H9 (cell line): ENCODE results near the gene MCCC1. TPM values are rescaled to one million over a fixed set of nuclear protein-coding genes. Genes with fewer than 3 reads are reported as not detected.

Source experiments
- DNase-seq: peaks from one replicate; pipeline ENCODE4 v3.0.0-alpha.2; 2017
- H2AFZ ChIP-seq: one replicate; pipeline ENCODE4 v1.6.1; 2013; ENCODE audit warnings: mild to moderate bottlenecking, low read length, control low read depth, moderate library complexity
- H2AK5ac ChIP-seq: 2 replicates; pipeline ENCODE4 v1.6.1; 2013; ENCODE audit warnings: low read length, control low read depth, mixed read lengths; ENCODE audit not compliant: insufficient read length
- H2BK120ac ChIP-seq: one replicate; pipeline ENCODE4 v1.6.1; 2013; ENCODE audit warnings: low read depth, mild to moderate bottlenecking, low read length, control low read depth, inconsistent platforms; ENCODE audit not compliant: poor library complexity, severe bottlenecking
- H2BK12ac ChIP-seq: 2 replicates; pipeline ENCODE4 v1.6.1; 2013; ENCODE audit warnings: low read length, control low read depth, mixed read lengths, low read depth; ENCODE audit not compliant: insufficient read length
- H2BK15ac ChIP-seq: 2 replicates; pipeline ENCODE4 v1.6.1; 2013; ENCODE audit warnings: low read depth, low read length, control low read depth
- H2BK20ac ChIP-seq: one replicate; pipeline ENCODE4 v1.6.1; 2013; ENCODE audit warnings: low read depth, mild to moderate bottlenecking, low read length, control low read depth, inconsistent platforms; ENCODE audit not compliant: poor library complexity, severe bottlenecking
- H2BK5ac ChIP-seq: 2 replicates; pipeline ENCODE4 v1.6.1; 2013; ENCODE audit warnings: low read length, control low read depth, mixed read lengths; ENCODE audit not compliant: insufficient read length
- H3K14ac ChIP-seq: 2 replicates; pipeline ENCODE4 v1.6.1; 2013; ENCODE audit warnings: low read length, control low read depth; ENCODE audit not compliant: insufficient read depth
- H3K18ac ChIP-seq: 2 replicates; pipeline ENCODE4 v1.6.1; 2013; ENCODE audit warnings: low read depth, mild to moderate bottlenecking, mixed read lengths, low read length, control low read depth; ENCODE audit not compliant: insufficient read length
- H3K23ac ChIP-seq: 2 replicates; pipeline ENCODE4 v1.6.1; 2013; ENCODE audit warnings: low read length, control low read depth, mixed read lengths, low read depth; ENCODE audit not compliant: insufficient read length
- H3K23me2 ChIP-seq: 2 replicates; pipeline ENCODE4 v1.6.1; 2013; ENCODE audit warnings: low read depth, mild to moderate bottlenecking, mixed read lengths, low read length, control low read depth; ENCODE audit not compliant: insufficient read length, poor library complexity, severe bottlenecking
- H3K27ac ChIP-seq: 2 replicates; pipeline ENCODE4 v1.5.1; 2013; ENCODE audit warnings: low read length, control low read depth, mixed read lengths, low read depth; ENCODE audit not compliant: insufficient read length
- H3K27me3 ChIP-seq: 2 replicates; pipeline ENCODE4 v1.6.1; 2013; ENCODE audit warnings: low read length, control low read depth, inconsistent platforms; ENCODE audit not compliant: insufficient read depth
- H3K4ac ChIP-seq: 2 replicates; pipeline ENCODE4 v1.6.1; 2013; ENCODE audit warnings: low read depth, mild to moderate bottlenecking, control low read depth, inconsistent platforms, low read length, moderate library complexity
- H3K4me1 ChIP-seq: 2 replicates; pipeline ENCODE4 v1.6.1; 2013; ENCODE audit warnings: low read length, control low read depth, inconsistent platforms; ENCODE audit not compliant: insufficient read depth
- H3K4me2 ChIP-seq: 2 replicates; pipeline ENCODE4 v1.6.1; 2013; ENCODE audit warnings: low read length, control low read depth, mixed read lengths; ENCODE audit not compliant: insufficient read length, insufficient read depth
- H3K56ac ChIP-seq: 2 replicates; pipeline ENCODE4 v1.6.1; 2013; ENCODE audit warnings: low read depth, mild to moderate bottlenecking, mixed read lengths, low read length, control low read depth; ENCODE audit not compliant: insufficient read length
- H3K79me1 ChIP-seq: 2 replicates; pipeline ENCODE4 v1.6.1; 2013; ENCODE audit warnings: low read depth, mild to moderate bottlenecking, moderate library complexity, low read length, control low read depth, inconsistent platforms; ENCODE audit not compliant: insufficient read depth, poor library complexity, severe bottlenecking
- H3K79me2 ChIP-seq: 2 replicates; pipeline ENCODE4 v1.6.1; 2013; ENCODE audit warnings: low read length, control low read depth, inconsistent platforms; ENCODE audit not compliant: insufficient read depth
- H3K9ac ChIP-seq: 2 replicates; pipeline ENCODE4 v1.6.1; 2013; ENCODE audit warnings: low read length, control low read depth, mixed read lengths; ENCODE audit not compliant: insufficient read length; ENCODE audit errors: extremely low read depth
- H3K9me3 ChIP-seq: one replicate; pipeline ENCODE4 v1.6.1; 2013; ENCODE audit warnings: low read depth, low read length, inconsistent platforms; ENCODE audit not compliant: control insufficient read depth
- H3T11ph ChIP-seq: one replicate; pipeline ENCODE4 v1.6.1; 2013; ENCODE audit warnings: mild to moderate bottlenecking, low read length, control low read depth, inconsistent platforms
- H4K20me1 ChIP-seq: one replicate; pipeline ENCODE4 v1.6.1; 2013; ENCODE audit not compliant: control insufficient read depth, insufficient read length, insufficient read depth
- H4K5ac ChIP-seq: 2 replicates; pipeline ENCODE4 v1.6.1; 2013; ENCODE audit warnings: low read depth, mild to moderate bottlenecking, mixed read lengths, low read length, control low read depth; ENCODE audit not compliant: insufficient read length
- H4K8ac ChIP-seq: replicated peaks from 2 replicates; pipeline ENCODE4 v1.6.1; 2013; ENCODE audit warnings: low read length, control low read depth, mixed read lengths, low read depth; ENCODE audit not compliant: insufficient read length
- H4K91ac ChIP-seq: 2 replicates; pipeline ENCODE4 v1.6.1; 2013; ENCODE audit warnings: low read depth, mild to moderate bottlenecking, moderate library complexity, mixed read lengths, low read length, control low read depth; ENCODE audit not compliant: insufficient read length
- H3K27ac Mint-ChIP-seq, 3 experiments: 2 replicates in 2 of 3; 3 replicates in 1 of 3; pipeline ENCODE4 v1.8.0; 2020 to 2021; ENCODE audit warnings: mixed read lengths in 3 of 3, mild to moderate bottlenecking in 1 of 3, moderate library complexity in 1 of 3
- H3K27me3 Mint-ChIP-seq: 2 replicates; pipeline ENCODE4 v1.8.0; 2021; ENCODE audit warnings: low read depth, mild to moderate bottlenecking, moderate library complexity, mixed read lengths
- H3K36me3 Mint-ChIP-seq, 3 experiments: 2 replicates in 2 of 3; 3 replicates in 1 of 3; pipeline ENCODE4 v1.8.0; 2020 to 2021; ENCODE audit warnings: low read depth in 3 of 3, mixed read lengths in 3 of 3; ENCODE audit not compliant: insufficient read depth in 1 of 3
- H3K4me1 Mint-ChIP-seq, 2 experiments: 2 replicates each; pipeline ENCODE4 v1.8.0; 2020; ENCODE audit warnings: mixed read lengths in 2 of 2
- H3K4me3 Mint-ChIP-seq, 2 experiments: 2 replicates in 1 of 2; 3 replicates in 1 of 2; pipeline ENCODE4 v1.8.0; 2020 to 2021; ENCODE audit warnings: mild to moderate bottlenecking in 2 of 2, mixed read lengths in 2 of 2, moderate library complexity in 1 of 2
- H3K9me3 Mint-ChIP-seq, 2 experiments: 2 replicates in 1 of 2; 3 replicates in 1 of 2; pipeline ENCODE4 v1.8.0; 2020; ENCODE audit warnings: mild to moderate bottlenecking in 2 of 2, mixed read lengths in 2 of 2, moderate library complexity in 1 of 2
- CTCF ChIP-seq: fragments of 200-600 bp; sonication (generic); conservative IDR thresholded peaks from 3 replicates; pipeline ENCODE4 v1.8.0; 2021; ENCODE audit warnings: antibody characterized with exemption, mild to moderate bottlenecking
- WGBS: extraction: QIAGEN DNeasy Blood & Tissue Kit; methylation state at CpG from one replicate; pipeline ENCODE4 v1.1.7; 2013; ENCODE audit warnings: missing lambda C conversion rate, low lambda C conversion rate, mixed read lengths; ENCODE audit not compliant: insufficient read length; ENCODE audit errors: extremely low coverage; 5-methylcytosine and 5-hydroxymethylcytosine counted together
- total RNA-seq: library from RNA; stranded (reverse); gene quantifications from 2 replicates; pipeline ENCODE4 v1.2.1, GENCODE V29; 2021

MCCC1 gene
- total RNA-seq, 1 experiment from 2014 or later, result 18.3 TPM

GRCh38 chr3:183108470-183108869 is 9.2 kb upstream of the MCCC1 start:
- H3K9ac ChIP-seq, result no peak overlapping the region
- no peaks in the 10 kb centered on the region for H3K23me2 ChIP-seq

More at GRCh38 chr3:183108470-183108869, 9.2 kb upstream of the MCCC1 start:
- Histone ChIP-seq H3K23ac (no peak overlapping the region), H3K18ac (no peak overlapping the region), H3K4ac (no peak overlapping the region), H2AFZ (no peak overlapping the region), H3K9me3 (no peaks in the 10 kb centered on the region), H3K4me1 (no peaks in the 10 kb centered on the region), H3T11ph (no peak overlapping the region), H3K79me2 (no peaks in the 10 kb centered on the region), H3K27ac (no peak overlapping the region), H4K5ac (no peak overlapping the region), H4K91ac (no peak overlapping the region), H2BK120ac (no peak overlapping the region), H2AK5ac (no peak overlapping the region), H4K20me1 (no peaks in the 10 kb centered on the region), H3K79me1 (no peaks in the 10 kb centered on the region), H3K4me2 (no peak overlapping the region), H3K14ac (no peak overlapping the region), H2BK15ac (no peak overlapping the region), H2BK5ac (no peak overlapping the region), H2BK20ac (no peak overlapping the region), H3K56ac (no peak overlapping the region), H3K27me3 (no peaks in the 10 kb centered on the region), H2BK12ac (no peak overlapping the region), H4K8ac (no peak overlapping the region)
- no peak for TF ChIP-seq CTCF
- no peak overlapping the region for H3K4me3 Mint-ChIP-seq
- WGBS, result no CpG with 5 or more reads among the region's 4 CpGs
- no peak overlapping the region for H3K27ac Mint-ChIP-seq
- H3K27me3 Mint-ChIP-seq, result no peaks in the 10 kb centered on the region; the same call in 1 of the 2 replicates
- peaks cover 0 to 3% of the 10 kb centered on the region in 2 experiments; a peak in 1 of 4 replicates for H3K4me1 Mint-ChIP-seq
- DNase-seq, result no peak
- peaks cover 12 to 22% of the 10 kb centered on the region in 2 experiments for H3K9me3 Mint-ChIP-seq
- H3K36me3 Mint-ChIP-seq, result peaks cover 0 to 9% (median 3%) of the 10 kb centered on the region in 3 experiments; a peak in 5 of 7 replicates
